ENCODE data around the gene PDE6A.

PDE6A gene

GRCh38 chr5:149836451-149837139 lies 108.0 kb downstream of the PDE6A start:
- DNase-seq (ENCODE audit: low spot score), result no peak

- DNase-seq (ENCODE audit: low spot score), result peak; percentile 92
These were observed 110.2 kb downstream of the PDE6A start for GRCh38 chr5:149834246-149834855.

GRCh38 chr5:149833116-149833827 lies 111.3 kb downstream of the PDE6A start:
- DNase-seq (ENCODE audit: low spot score), result no peak

GRCh38 chr5:149832636-149833035 lies 112.0 kb downstream of the PDE6A start:
- no peak for DNase-seq (ENCODE audit: low spot score)

GRCh38 chr5:149831492-149831891 lies 113.1 kb downstream of the PDE6A start:
- no peak for DNase-seq (ENCODE audit: low spot score)

- DNase-seq (ENCODE audit: low spot score), result no peak
These were observed 114.0 kb downstream of the PDE6A start for GRCh38 chr5:149830579-149830978.

- DNase-seq (ENCODE audit: low spot score), result no peak
These were observed 114.6 kb downstream of the PDE6A start for GRCh38 chr5:149829954-149830353.

GRCh38 chr5:149828161-149829011 lies 116.2 kb downstream of the PDE6A start:
- DNase-seq (ENCODE audit: low spot score), result peak; percentile 93

- no peak for DNase-seq (ENCODE audit: low spot score)
These were observed 117.0 kb downstream of the PDE6A start for GRCh38 chr5:149827546-149827945.

GRCh38 chr5:149827086-149827485 lies 117.5 kb downstream of the PDE6A start:
- no peak for DNase-seq (ENCODE audit: low spot score)

GRCh38 chr5:149826574-149826973 lies 118.0 kb downstream of the PDE6A start:
- DNase-seq (ENCODE audit: low spot score), result no peak

GRCh38 chr5:149824846-149825245 lies 119.7 kb downstream of the PDE6A start:
- DNase-seq (ENCODE audit: low spot score), result no peak

- no peak for DNase-seq (ENCODE audit: low spot score)
These were observed 120.5 kb downstream of the PDE6A start for GRCh38 chr5:149824120-149824519.

- DNase-seq (ENCODE audit: low spot score), result no peak
These were observed 121.2 kb downstream of the PDE6A start for GRCh38 chr5:149823375-149823774.

GRCh38 chr5:149822301-149822700 lies 122.3 kb downstream of the PDE6A start:
- DNase-seq (ENCODE audit: low spot score), result no peak

GRCh38 chr5:149820536-149821510 lies 123.8 kb downstream of the PDE6A start:
- no peak for DNase-seq (ENCODE audit: low spot score)

GRCh38 chr5:149820012-149820411 lies 124.6 kb downstream of the PDE6A start:
- DNase-seq (ENCODE audit: low spot score), result no peak

- no peak for DNase-seq (ENCODE audit: low spot score)
These were observed 126.5 kb downstream of the PDE6A start for GRCh38 chr5:149818116-149818515.

- no peak for DNase-seq (ENCODE audit: low spot score)
These were observed 127.0 kb downstream of the PDE6A start for GRCh38 chr5:149817539-149818060.

- no peak for DNase-seq (ENCODE audit: low spot score)
These were observed 127.9 kb downstream of the PDE6A start for GRCh38 chr5:149816661-149817060.

GRCh38 chr5:149811453-149811852 lies 133.1 kb downstream of the PDE6A start:
- DNase-seq (ENCODE audit: low spot score), result no peak

Data from hepatic stellate cell (primary cell).